Measurements from ENCODE around the gene TUBA3D.
"Not testable (repeated sequence)": the region's sequence is repeated elsewhere in the genome, so short reads cannot be mapped to it uniquely, and the experiment has no call there.

Gene TUBA3D

DNA sequence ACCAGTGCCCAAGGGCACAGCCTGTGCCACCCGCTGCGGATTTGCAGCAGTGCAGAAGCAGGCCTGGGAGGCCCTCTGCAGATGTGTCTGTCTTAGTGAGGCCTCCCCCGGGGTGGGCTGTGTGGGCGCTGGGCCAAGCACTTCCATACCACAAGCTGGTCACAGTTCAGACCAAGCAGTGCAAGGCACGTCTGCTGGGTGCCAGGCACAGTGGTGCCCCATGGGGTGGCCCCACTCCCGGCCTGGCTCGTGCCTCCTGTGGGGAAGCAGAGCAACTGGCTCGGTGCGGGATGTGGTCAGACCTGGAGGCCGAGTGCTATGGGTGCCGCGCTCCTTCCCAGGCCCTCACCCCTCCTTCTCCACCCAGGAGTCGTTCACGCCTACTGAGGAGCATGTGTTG is 39.3 kb downstream of the TUBA3D start:
- H3K27ac ChIP-seq (ENCODE audit: low read depth, low read length); H3K9me3 ChIP-seq (ENCODE audit: control insufficient read depth in 5 of 5, low read length in 5 of 5); H3K9ac ChIP-seq (ENCODE audit: low read length in 5 of 5); H3K27me3 ChIP-seq (ENCODE audit: control insufficient read depth in 5 of 5, insufficient read depth in 4 of 5, low read length in 5 of 5); H3K4me1 ChIP-seq (ENCODE audit: control insufficient read depth in 5 of 5, insufficient read depth in 5 of 5, low read length in 5 of 5); H3K4me3 ChIP-seq (ENCODE audit: low read depth in 1 of 5, low read length in 5 of 5): not testable (repeated sequence)
- H3K36me3 ChIP-seq (ENCODE audit: control insufficient read depth in 5 of 5, insufficient read depth in 5 of 5, low read length in 5 of 5), result peaks cover 0 to 89% (median 45%) of the 10 kb centered on the region in 5 donors

DNA sequence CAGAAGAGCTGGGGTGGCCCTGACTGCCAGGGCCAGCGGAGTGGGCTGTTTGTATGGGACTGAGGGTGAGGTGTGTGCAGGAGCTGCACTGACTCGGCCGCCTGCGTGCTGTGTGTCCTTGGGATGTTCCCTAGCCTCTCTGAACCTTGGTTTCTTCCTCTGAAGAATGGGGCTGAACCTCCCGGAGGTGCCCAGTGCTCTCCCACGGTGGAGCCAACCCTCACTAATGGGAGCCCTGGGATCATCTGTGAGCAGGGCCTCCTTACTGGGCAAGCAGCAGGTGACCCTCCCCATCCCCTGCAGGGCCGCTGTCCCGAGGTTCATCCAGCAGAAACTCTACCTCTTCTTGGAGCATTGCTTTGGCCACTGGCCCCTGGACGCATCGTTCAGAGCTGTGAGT is 40.1 kb downstream of the TUBA3D start:
- Histone ChIP-seq H3K4me1 (ENCODE audit: control insufficient read depth in 5 of 5, insufficient read depth in 5 of 5, low read length in 5 of 5) (no peaks in the 10 kb centered on the region), H3K4me3 (ENCODE audit: low read depth in 1 of 5, low read length in 5 of 5) (no peak overlapping the region), H3K9me3 (ENCODE audit: control insufficient read depth in 5 of 5, low read length in 5 of 5) (no peaks in the 10 kb centered on the region), H3K27me3 (ENCODE audit: control insufficient read depth in 5 of 5, insufficient read depth in 4 of 5, low read length in 5 of 5) (no peaks in the 10 kb centered on the region), H3K27ac (ENCODE audit: low read depth, low read length) (no peak overlapping the region), H3K9ac (ENCODE audit: low read length in 5 of 5) (no peak overlapping the region), H3K36me3 (ENCODE audit: control insufficient read depth in 5 of 5, insufficient read depth in 5 of 5, low read length in 5 of 5) (peaks cover 0 to 92% (median 52%) of the 10 kb centered on the region in 5 donors)

DNA sequence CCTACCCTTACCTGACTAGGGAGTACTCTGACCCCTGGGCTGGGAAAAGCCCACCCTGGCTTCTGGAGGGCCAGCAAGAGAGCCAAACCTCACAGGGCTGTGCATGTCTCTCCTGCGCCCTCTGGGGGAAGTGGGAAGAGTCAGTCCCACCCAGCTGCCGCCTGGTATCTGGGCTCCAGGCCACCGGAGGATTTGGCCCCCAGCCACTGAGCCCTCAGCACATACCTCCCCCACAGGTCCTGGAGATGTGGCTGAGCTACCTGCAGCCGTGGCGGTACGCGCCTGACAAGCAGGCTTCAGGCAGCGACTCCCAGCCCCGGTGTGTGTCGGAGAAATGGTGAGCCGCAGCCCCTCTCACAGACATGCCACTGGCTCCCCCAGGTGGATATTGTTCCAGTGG is 40.7 kb downstream of the TUBA3D start:
- H3K27me3 ChIP-seq (ENCODE audit: control insufficient read depth in 5 of 5, insufficient read depth in 4 of 5, low read length in 5 of 5); H3K9ac ChIP-seq (ENCODE audit: low read length in 5 of 5); H3K27ac ChIP-seq (ENCODE audit: low read depth, low read length); H3K4me1 ChIP-seq (ENCODE audit: control insufficient read depth in 5 of 5, insufficient read depth in 5 of 5, low read length in 5 of 5); H3K4me3 ChIP-seq (ENCODE audit: low read depth in 1 of 5, low read length in 5 of 5); H3K9me3 ChIP-seq (ENCODE audit: control insufficient read depth in 5 of 5, low read length in 5 of 5): not testable (repeated sequence)
- peaks cover 0 to 88% (median 53%) of the 10 kb centered on the region in 5 donors for H3K36me3 ChIP-seq (ENCODE audit: control insufficient read depth in 5 of 5, insufficient read depth in 5 of 5, low read length in 5 of 5)

DNA sequence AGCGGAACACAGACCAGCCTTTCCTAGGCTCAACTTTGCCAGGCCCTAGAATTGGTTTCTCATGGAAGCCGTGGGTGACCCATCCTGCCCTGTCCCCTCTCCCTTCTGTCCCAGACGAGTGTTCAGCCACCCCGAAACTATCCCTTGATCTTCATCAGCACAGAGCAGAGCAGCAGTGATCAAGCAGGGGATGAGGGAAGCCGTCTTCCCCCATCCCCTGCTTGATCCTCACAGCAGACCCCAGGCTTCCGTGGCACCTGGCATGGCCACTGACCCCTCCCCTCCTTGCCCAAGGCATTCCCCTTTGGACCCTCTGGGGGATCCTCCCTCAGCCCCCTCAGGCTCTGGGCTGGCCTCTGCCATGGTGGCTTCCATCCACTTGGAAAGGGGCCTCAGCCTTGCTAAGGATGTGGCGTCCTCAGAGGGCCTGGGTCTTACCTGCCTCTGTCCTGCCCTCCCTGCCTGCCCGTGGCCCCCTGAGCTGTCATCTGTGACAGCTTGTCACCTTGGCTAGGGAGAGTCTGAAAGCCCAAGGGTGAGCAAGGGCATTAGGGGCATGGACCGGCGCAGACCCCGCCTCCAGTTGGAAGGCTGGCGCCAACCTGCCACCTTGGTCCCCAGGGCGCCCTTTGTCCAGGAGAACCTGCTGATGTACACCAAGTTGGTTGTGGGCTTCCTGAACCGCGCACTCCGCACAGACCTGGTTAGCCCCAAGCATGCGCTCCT is 41.4 kb downstream of the TUBA3D start:
- Histone ChIP-seq H3K9ac (ENCODE audit: low read length in 5 of 5) (no peak overlapping the region), H3K9me3 (ENCODE audit: control insufficient read depth in 5 of 5, low read length in 5 of 5) (no peaks in the 10 kb centered on the region), H3K4me3 (ENCODE audit: low read depth in 1 of 5, low read length in 5 of 5) (no peak overlapping the region), H3K36me3 (ENCODE audit: control insufficient read depth in 5 of 5, insufficient read depth in 5 of 5, low read length in 5 of 5) (peaks cover 0 to 82% (median 55%) of the 10 kb centered on the region in 5 donors), H3K27ac (ENCODE audit: low read depth, low read length) (no peak overlapping the region), H3K27me3 (ENCODE audit: control insufficient read depth in 5 of 5, insufficient read depth in 4 of 5, low read length in 5 of 5) (no peaks in the 10 kb centered on the region), H3K4me1 (ENCODE audit: control insufficient read depth in 5 of 5, insufficient read depth in 5 of 5, low read length in 5 of 5) (no peaks in the 10 kb centered on the region)

DNA sequence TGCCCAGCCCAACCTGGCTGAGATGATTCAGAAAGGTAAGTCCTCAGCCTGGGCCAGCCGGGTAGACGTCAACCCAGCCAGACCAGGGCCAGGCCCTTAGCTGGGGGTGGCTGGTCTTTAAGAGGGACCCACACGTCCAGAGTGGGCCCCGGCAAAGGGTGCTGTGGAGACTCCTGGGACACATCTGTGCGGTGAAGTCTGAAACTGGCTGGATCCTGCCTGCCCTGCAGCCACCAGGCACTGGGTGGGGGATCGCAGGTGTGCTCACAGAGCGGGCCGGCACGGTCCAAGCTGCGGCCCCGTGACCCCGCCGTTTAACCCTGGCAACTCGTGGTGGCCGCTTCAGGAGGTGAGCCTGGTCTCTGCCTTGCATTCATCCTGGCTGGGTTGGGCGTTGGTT is 41.9 kb downstream of the TUBA3D start:
- not testable (repeated sequence) for H3K27ac ChIP-seq (ENCODE audit: low read depth, low read length); H3K4me1 ChIP-seq (ENCODE audit: control insufficient read depth in 5 of 5, insufficient read depth in 5 of 5, low read length in 5 of 5); H3K9ac ChIP-seq (ENCODE audit: low read length in 5 of 5); H3K27me3 ChIP-seq (ENCODE audit: control insufficient read depth in 5 of 5, insufficient read depth in 4 of 5, low read length in 5 of 5); H3K4me3 ChIP-seq (ENCODE audit: low read depth in 1 of 5, low read length in 5 of 5); H3K9me3 ChIP-seq (ENCODE audit: control insufficient read depth in 5 of 5, low read length in 5 of 5)
- peaks cover 0 to 76% (median 52%) of the 10 kb centered on the region in 5 donors for H3K36me3 ChIP-seq (ENCODE audit: control insufficient read depth in 5 of 5, insufficient read depth in 5 of 5, low read length in 5 of 5)

DNA sequence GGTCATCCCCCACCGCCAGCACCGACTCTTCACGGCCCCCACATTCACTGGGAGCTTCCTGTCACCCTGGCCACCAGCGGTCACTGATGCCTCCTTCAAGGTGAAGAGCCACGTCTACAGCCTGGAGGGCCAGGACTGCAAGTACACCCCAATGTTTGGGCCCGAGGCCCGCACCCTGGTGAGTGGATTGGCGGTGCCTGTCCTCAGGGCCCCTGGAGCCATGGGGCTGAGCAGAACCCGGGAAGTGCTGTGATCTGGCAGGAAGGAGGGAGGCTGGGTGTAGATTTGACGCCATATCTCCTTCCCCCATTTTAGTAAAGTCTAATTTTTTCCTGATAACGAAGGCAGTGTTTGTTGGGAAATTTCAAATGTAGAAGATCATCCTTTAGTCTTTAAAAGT is 42.6 kb downstream of the TUBA3D start:
- H3K4me1 ChIP-seq (ENCODE audit: control insufficient read depth in 5 of 5, insufficient read depth in 5 of 5, low read length in 5 of 5); H3K9ac ChIP-seq (ENCODE audit: low read length in 5 of 5); H3K27ac ChIP-seq (ENCODE audit: low read depth, low read length); H3K27me3 ChIP-seq (ENCODE audit: control insufficient read depth in 5 of 5, insufficient read depth in 4 of 5, low read length in 5 of 5); H3K9me3 ChIP-seq (ENCODE audit: control insufficient read depth in 5 of 5, low read length in 5 of 5); H3K4me3 ChIP-seq (ENCODE audit: low read depth in 1 of 5, low read length in 5 of 5): not testable (repeated sequence)
- H3K36me3 ChIP-seq (ENCODE audit: control insufficient read depth in 5 of 5, insufficient read depth in 5 of 5, low read length in 5 of 5), result peaks cover 0 to 70% (median 46%) of the 10 kb centered on the region in 5 donors

DNA sequence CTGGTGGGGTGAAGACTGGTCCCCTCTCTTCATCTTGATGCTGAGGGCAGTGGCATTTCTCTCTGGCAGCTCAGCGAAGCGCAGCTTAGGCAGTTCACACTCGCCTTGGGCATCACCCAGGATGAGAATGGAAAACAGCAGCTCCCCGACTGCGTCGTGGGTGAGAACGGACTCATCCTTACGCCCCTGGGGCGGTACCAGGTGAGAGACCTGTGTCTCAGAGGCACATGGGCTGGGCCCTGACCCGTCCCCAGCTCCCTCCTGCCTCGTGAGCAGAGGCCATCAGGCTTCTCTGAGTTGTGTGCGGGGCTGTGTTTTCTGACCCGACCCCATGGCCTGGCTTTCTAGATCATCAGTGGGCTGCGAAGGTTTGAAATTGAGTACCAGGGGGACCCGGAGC is 43.5 kb downstream of the TUBA3D start:
- Histone ChIP-seq H3K4me3 (ENCODE audit: low read depth in 1 of 5, low read length in 5 of 5) (no peak overlapping the region), H3K9ac (ENCODE audit: low read length in 5 of 5) (no peak overlapping the region), H3K27ac (ENCODE audit: low read depth, low read length) (no peak overlapping the region), H3K9me3 (ENCODE audit: control insufficient read depth in 5 of 5, low read length in 5 of 5) (no peaks in the 10 kb centered on the region), H3K27me3 (ENCODE audit: control insufficient read depth in 5 of 5, insufficient read depth in 4 of 5, low read length in 5 of 5) (no peaks in the 10 kb centered on the region), H3K4me1 (ENCODE audit: control insufficient read depth in 5 of 5, insufficient read depth in 5 of 5, low read length in 5 of 5) (no peaks in the 10 kb centered on the region), H3K36me3 (ENCODE audit: control insufficient read depth in 5 of 5, insufficient read depth in 5 of 5, low read length in 5 of 5) (peaks cover 0 to 61% (median 41%) of the 10 kb centered on the region in 5 donors)

DNA sequence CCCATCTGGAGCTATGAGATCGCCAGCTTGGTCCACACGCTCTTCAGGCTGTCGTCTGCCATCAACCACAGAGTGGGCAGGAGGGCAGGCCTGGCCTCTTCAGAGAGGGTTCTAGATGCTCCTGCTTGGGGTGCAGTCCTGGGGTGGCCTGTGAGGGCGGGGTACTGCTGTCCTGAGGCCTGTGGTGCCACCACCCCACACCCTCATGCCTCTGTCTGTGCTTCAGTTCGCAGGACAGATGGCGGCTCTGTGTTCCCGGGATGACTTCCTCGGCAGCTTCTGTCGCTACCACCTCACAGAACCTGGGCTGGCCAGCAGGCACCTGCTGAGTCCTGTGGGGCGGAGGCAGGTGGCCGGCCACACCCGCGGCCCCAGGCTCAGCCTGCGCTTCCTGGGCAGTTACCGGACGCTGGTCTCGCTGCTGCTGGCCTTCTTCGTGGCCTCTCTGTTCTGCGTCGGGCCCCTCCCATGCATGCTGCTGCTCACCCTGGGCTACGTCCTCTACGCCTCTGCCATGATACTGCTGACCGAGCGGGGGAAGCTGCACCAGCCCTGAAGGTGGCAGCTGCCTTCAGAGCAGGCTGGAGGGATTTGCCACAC is 44.1 kb downstream of the TUBA3D start:
- H3K4me1 ChIP-seq (ENCODE audit: control insufficient read depth in 5 of 5, insufficient read depth in 5 of 5, low read length in 5 of 5), result not testable (repeated sequence)

DNA sequence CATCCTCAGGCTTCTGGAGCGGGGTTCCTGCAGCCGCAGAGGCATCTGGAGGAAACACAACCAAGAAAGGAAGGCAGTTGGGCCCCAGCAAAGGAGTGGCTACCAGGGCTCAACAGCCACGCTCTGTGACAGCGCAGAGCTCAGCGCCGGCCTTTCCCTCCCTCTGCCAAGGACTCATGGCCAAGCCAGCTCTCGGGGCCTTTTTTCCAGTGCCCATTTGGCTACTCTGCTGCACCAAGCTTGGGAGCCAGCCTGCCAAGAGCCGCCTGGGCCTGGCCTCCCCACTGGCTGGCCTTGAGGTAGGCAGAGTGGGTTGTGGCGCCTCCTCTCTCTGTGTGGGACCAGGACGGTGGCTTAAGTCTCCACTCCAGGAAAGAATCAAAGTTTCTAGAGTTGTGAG is 44.6 kb downstream of the TUBA3D start:
- Histone ChIP-seq H3K9ac (ENCODE audit: low read length in 5 of 5) (no peak overlapping the region), H3K4me1 (ENCODE audit: control insufficient read depth in 5 of 5, insufficient read depth in 5 of 5, low read length in 5 of 5) (no peaks in the 10 kb centered on the region), H3K36me3 (ENCODE audit: control insufficient read depth in 5 of 5, insufficient read depth in 5 of 5, low read length in 5 of 5) (peaks cover 0 to 50% (median 41%) of the 10 kb centered on the region in 5 donors), H3K9me3 (ENCODE audit: control insufficient read depth in 5 of 5, low read length in 5 of 5) (no peaks in the 10 kb centered on the region), H3K4me3 (ENCODE audit: low read depth in 1 of 5, low read length in 5 of 5) (no peak overlapping the region), H3K27me3 (ENCODE audit: control insufficient read depth in 5 of 5, insufficient read depth in 4 of 5, low read length in 5 of 5) (no peaks in the 10 kb centered on the region), H3K27ac (ENCODE audit: low read depth, low read length) (no peak overlapping the region)

More for the DNA sequence above, 44.1 kb downstream of the TUBA3D start:
- H3K9me3 ChIP-seq (ENCODE audit: control insufficient read depth in 5 of 5, low read length in 5 of 5); H3K4me3 ChIP-seq (ENCODE audit: low read depth in 1 of 5, low read length in 5 of 5); H3K9ac ChIP-seq (ENCODE audit: low read length in 5 of 5); H3K27ac ChIP-seq (ENCODE audit: low read depth, low read length); H3K27me3 ChIP-seq (ENCODE audit: control insufficient read depth in 5 of 5, insufficient read depth in 4 of 5, low read length in 5 of 5): not testable (repeated sequence)
- peaks cover 0 to 56% (median 41%) of the 10 kb centered on the region in 5 donors for H3K36me3 ChIP-seq (ENCODE audit: control insufficient read depth in 5 of 5, insufficient read depth in 5 of 5, low read length in 5 of 5)

DNA sequence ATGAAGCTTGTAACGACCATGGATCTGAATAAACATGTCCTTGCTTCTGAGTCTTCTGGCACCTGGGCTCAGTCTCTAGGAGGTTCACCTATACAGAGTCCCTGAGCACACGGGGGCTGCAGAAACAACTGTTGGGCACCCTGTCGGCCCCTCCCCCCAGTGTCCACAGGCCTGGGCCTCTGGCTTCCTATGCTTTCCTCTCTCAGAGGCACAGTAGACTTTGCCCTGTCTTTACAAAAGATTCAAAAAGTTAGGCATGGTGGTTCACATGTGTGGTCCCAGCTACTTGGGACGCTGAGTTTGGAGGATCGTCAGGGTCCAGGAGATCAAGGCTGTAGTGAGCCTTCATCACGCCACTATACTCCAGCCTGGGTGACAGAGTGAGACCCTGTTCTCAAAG is 45.6 kb downstream of the TUBA3D start:
- peaks cover 0 to 44% (median 35%) of the 10 kb centered on the region in 5 donors for H3K36me3 ChIP-seq (ENCODE audit: control insufficient read depth in 5 of 5, insufficient read depth in 5 of 5, low read length in 5 of 5)

More for the DNA sequence above, 45.6 kb downstream of the TUBA3D start:
- H3K4me1 ChIP-seq (ENCODE audit: control insufficient read depth in 5 of 5, insufficient read depth in 5 of 5, low read length in 5 of 5); H3K27me3 ChIP-seq (ENCODE audit: control insufficient read depth in 5 of 5, insufficient read depth in 4 of 5, low read length in 5 of 5); H3K27ac ChIP-seq (ENCODE audit: low read depth, low read length); H3K9me3 ChIP-seq (ENCODE audit: control insufficient read depth in 5 of 5, low read length in 5 of 5); H3K4me3 ChIP-seq (ENCODE audit: low read depth in 1 of 5, low read length in 5 of 5); H3K9ac ChIP-seq (ENCODE audit: low read length in 5 of 5): not testable (repeated sequence)
